ENCODE data around the gene NOCT. TPM values are rescaled to one million over a fixed set of nuclear protein-coding genes. Genes with fewer than 3 reads are reported as not detected.

NOCT gene
- total RNA-seq, 1 experiment from 2014 or later: 21.5 TPM

- Mint-ChIP-seq H3K36me3 (ENCODE audit: insufficient read depth, unreplicated experiment) (no peaks in the 10 kb centered on the region), H3K27me3 (ENCODE audit: insufficient read depth, unreplicated experiment) (no peaks in the 10 kb centered on the region), H3K4me3 (ENCODE audit: unreplicated experiment) (no peak overlapping the region), H3K27ac (ENCODE audit: unreplicated experiment) (no peak overlapping the region), H3K4me1 (ENCODE audit: low read depth, unreplicated experiment) (peaks cover 10% of the 10 kb centered on the region), H3K9me3 (ENCODE audit: unreplicated experiment) (no peaks in the 10 kb centered on the region)
- no TSS peak for BruUV-seq (replicated peaks)
- Histone ChIP-seq H3K4me3 (ENCODE audit: low read depth, low read length) (no peak overlapping the region), H3K36me3 (ENCODE audit: control insufficient read depth, insufficient read depth, low read length) (no peaks in the 10 kb centered on the region), H3K27me3 (replicated peaks; ENCODE audit: control insufficient read depth, insufficient read depth, low read length) (no peaks in the 10 kb centered on the region), H3K9me3 (no peaks in the 10 kb centered on the region), H3K4me1 (peaks cover 28% of the 10 kb centered on the region)
- intact Hi-C loops (cut with micrococcal nuclease; ENCODE audit: unreplicated experiment): no loop called here
- ChIA-PET POLR2A (no interaction called here), CTCF (interaction anchor here (0.6 to 1.1 kb wide), 2 partner anchors 25 to 57 kb away, joined by 4 to 5 read pairs; no protein-coding TSS in a partner anchor)
- no peak for TF ChIP-seq CTCF (IDR thresholded peaks at IDR 0.05; ENCODE audit: insufficient read depth in 1 of 2, low read depth in 1 of 2, low read length in 1 of 2, severe bottlenecking in 1 of 2, unreplicated experiment in 1 of 2)
- no peak for DNase-seq
Observed at GRCh38 chr4:138972956-138973801, 42.4 kb upstream of the NOCT start.

GRCh38 chr4:138975225-138975624 is 40.4 kb upstream of the NOCT start:
- H3K9me3 ChIP-seq: no peaks in the 10 kb centered on the region
- no peak for DNase-seq
- ChIA-PET POLR2A (interaction anchor here (0.7 kb wide), 1 partner anchor 30 kb away, joined by 6 read pairs; no protein-coding TSS in a partner anchor), CTCF (no interaction called here)
- intact Hi-C loops (cut with micrococcal nuclease; ENCODE audit: unreplicated experiment): no loop called here
- Mint-ChIP-seq H3K27ac (ENCODE audit: unreplicated experiment) (no peak overlapping the region), H3K4me3 (ENCODE audit: unreplicated experiment) (no peak overlapping the region), H3K4me1 (ENCODE audit: low read depth, unreplicated experiment) (peaks cover 21% of the 10 kb centered on the region), H3K36me3 (ENCODE audit: insufficient read depth, unreplicated experiment) (peaks cover 6% of the 10 kb centered on the region), H3K9me3 (ENCODE audit: unreplicated experiment) (no peaks in the 10 kb centered on the region), H3K27me3 (ENCODE audit: insufficient read depth, unreplicated experiment) (no peaks in the 10 kb centered on the region)
- no peaks in the 10 kb centered on the region for H3K36me3 ChIP-seq (ENCODE audit: control insufficient read depth, insufficient read depth, low read length)
- H3K4me1 ChIP-seq: peaks cover 47% of the 10 kb centered on the region
- H3K4me3 ChIP-seq (ENCODE audit: low read depth, low read length): no peak overlapping the region
- H3K27me3 ChIP-seq (replicated peaks; ENCODE audit: control insufficient read depth, insufficient read depth, low read length): no peaks in the 10 kb centered on the region
- TF ChIP-seq CTCF (IDR thresholded peaks at IDR 0.05; ENCODE audit: insufficient read depth in 1 of 2, low read depth in 1 of 2, low read length in 1 of 2, severe bottlenecking in 1 of 2, unreplicated experiment in 1 of 2): no peak
- BruUV-seq (replicated peaks): no TSS peak

GRCh38 chr4:138976526-138976925 is 39.1 kb upstream of the NOCT start:
- H3K4me3 ChIP-seq (ENCODE audit: low read depth, low read length): no peak overlapping the region
- H3K4me1 ChIP-seq: peaks cover 51% of the 10 kb centered on the region
- H3K9me3 ChIP-seq: no peaks in the 10 kb centered on the region
- Mint-ChIP-seq H3K27me3 (ENCODE audit: insufficient read depth, unreplicated experiment) (no peaks in the 10 kb centered on the region), H3K4me3 (ENCODE audit: unreplicated experiment) (no peak overlapping the region), H3K27ac (ENCODE audit: unreplicated experiment) (peak overlapping the region; percentile 50), H3K4me1 (ENCODE audit: low read depth, unreplicated experiment) (peaks cover 21% of the 10 kb centered on the region), H3K36me3 (ENCODE audit: insufficient read depth, unreplicated experiment) (peaks cover 6% of the 10 kb centered on the region), H3K9me3 (ENCODE audit: unreplicated experiment) (no peaks in the 10 kb centered on the region)
- H3K27me3 ChIP-seq (replicated peaks; ENCODE audit: control insufficient read depth, insufficient read depth, low read length): no peaks in the 10 kb centered on the region
- DNase-seq: no peak
- ChIA-PET CTCF (no interaction called here), POLR2A (no interaction called here)
- TF ChIP-seq CTCF (IDR thresholded peaks at IDR 0.05; ENCODE audit: insufficient read depth in 1 of 2, low read depth in 1 of 2, low read length in 1 of 2, severe bottlenecking in 1 of 2, unreplicated experiment in 1 of 2): no peak
- intact Hi-C loops (cut with micrococcal nuclease; ENCODE audit: unreplicated experiment): no loop called here
- H3K36me3 ChIP-seq (ENCODE audit: control insufficient read depth, insufficient read depth, low read length): no peaks in the 10 kb centered on the region
- no TSS peak for BruUV-seq (replicated peaks)
